Left colon (tissue), 2 donors: Measurements from ENCODE around the gene STEAP3. TPM values are rescaled to one million over a fixed set of nuclear protein-coding genes. Genes with fewer than 3 reads are reported as not detected.

Source experiments
- ATAC-seq: fragments of 200-7000 bp; cut with Tn5 transposase; one replicate; pipeline ENCODE4 v1.9.1; 2020; ENCODE audit warnings: mild to moderate bottlenecking, moderate library complexity
- DNase-seq, 2 donors: peaks; one replicate each; pipeline ENCODE4 v3.0.0-alpha.2; 2020
- intact Hi-C, 2 donors: fragments of 100-400 bp; cut with DNase I in 1 of 2; cut with micrococcal nuclease in 1 of 2; formaldehyde crosslinking; loops; one replicate each; pipeline versions ENCODE4 v1.11.2 to v1.14.0; 2022; cut with DNase I, micrococcal nuclease
- total RNA-seq, 2 donors: library from RNA; stranded (reverse); fragmentation: NEBNext Ultra II Directional; extraction: Animal tissue kit (Norgen Biotek cat#: 25700); gene quantifications; one replicate each; pipeline ENCODE4 v1.2.1, GENCODE V29; 2021
- donor health status: DM: no; HTN: no; CAD: no.
- donor health status: DM: yes; HTN: yes; CAD: no.

Gene STEAP3
- total RNA-seq, 2 donors from 2014 or later: 19.4 to 29.6 TPM

DNA sequence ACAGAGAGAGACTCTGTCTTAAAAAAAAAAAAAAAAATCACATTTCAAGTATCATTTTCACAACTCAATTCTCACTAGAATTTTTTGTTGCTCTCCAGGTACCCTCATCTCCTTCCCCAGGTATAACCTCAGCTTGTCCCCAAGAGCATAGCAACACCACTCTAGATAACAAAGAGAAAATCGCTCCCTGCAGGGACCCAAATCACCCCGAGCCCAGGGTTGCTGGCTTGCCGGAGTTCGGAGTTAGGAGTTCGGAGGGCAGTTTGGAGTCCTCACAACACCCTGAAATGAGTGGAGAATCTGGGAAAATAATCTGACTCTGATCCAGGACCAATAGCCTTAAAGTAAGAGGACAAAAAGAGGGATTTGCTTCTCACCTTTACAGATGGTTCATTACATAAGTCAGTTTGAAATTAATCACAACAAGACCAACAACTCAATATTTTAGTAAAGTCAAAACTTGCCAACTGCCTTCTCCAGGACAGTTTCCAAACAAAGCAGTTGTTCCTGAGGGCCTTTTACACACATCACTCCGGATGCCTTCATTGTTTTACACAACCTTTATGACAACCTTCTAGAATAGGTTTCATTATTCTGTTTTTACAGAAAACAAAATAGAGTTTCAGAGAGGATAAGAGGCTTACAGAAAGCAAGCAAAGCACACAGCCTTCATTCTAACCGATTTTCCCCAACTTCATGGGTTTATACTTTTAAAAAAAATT is 83.9 kb downstream of the STEAP3 start:
- ATAC-seq: no peak
- no peak for DNase-seq
- intact Hi-C loops: no loop called here

DNA sequence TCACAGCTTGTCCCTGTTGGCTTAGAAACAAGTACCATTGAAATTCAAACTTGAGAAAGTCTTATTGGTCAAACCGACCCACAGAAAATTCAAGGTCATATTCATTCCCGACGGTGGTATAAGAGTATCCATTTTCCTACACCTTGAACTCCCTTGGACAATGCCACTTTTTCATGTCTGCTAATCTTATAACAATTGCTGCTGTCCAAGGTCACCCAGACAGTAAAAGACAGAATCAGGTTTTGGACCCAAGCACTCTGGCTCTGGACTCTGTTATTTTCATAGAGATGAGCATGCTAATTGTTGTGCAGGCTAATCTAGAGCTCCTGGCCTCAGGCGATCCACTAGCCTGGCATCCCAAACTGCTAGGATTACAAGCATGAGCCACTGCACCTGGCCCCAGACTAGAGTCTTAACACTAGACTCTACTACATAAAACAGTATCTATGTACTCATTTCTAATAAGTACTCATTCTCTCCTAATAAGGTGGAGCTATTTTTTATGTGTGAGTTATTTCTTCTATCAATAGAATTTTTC is 85.2 kb downstream of the STEAP3 start:
- ATAC-seq (no peak), DNase-seq (no peak)
- intact Hi-C loops: no loop called here

- DNase-seq (no peak), ATAC-seq (no peak)
- intact Hi-C loops: no loop called here
These were observed 87.7 kb downstream of the STEAP3 start for GRCh38 chr2:119311371-119311770.

GRCh38 chr2:119311831-119312230 is 88.2 kb downstream of the STEAP3 start:
- no peak for ATAC-seq
- intact Hi-C loops: no loop called here
- no peak for DNase-seq

Other genes starting within 250 kb of the STEAP3 start
- gene C1QL2, start 65.1 kb upstream of the STEAP3 start, total RNA-seq: not detected
- 1 to 10 TPM; 5.3 to 6.8 TPM for gene C2orf76, start 143.0 kb downstream of the STEAP3 start, total RNA-seq
- gene DBI, start 143.1 kb downstream of the STEAP3 start, total RNA-seq: 100 to 1,000 TPM; 194 to 300 TPM
- gene TMEM37, start 208.0 kb downstream of the STEAP3 start, total RNA-seq: 100 to 1,000 TPM in 1 of 2 donors, 10 to 100 TPM in 1; 71.8 to 119 TPM